Neural cell (in vitro differentiated cells): Measurements from ENCODE around the gene DRD2. TPM values are rescaled to one million over a fixed set of nuclear protein-coding genes. Genes with fewer than 3 reads are reported as not detected.

Experiments used
- H2AFZ ChIP-seq: fragments of 200-600, 300-800 bp; sonication (generic), shearing (Covaris generic); 2 replicates; pipeline ENCODE4 v1.6.0; 2014; ENCODE audit warnings: low read depth, mild to moderate bottlenecking, antibody characterized with exemption, low read length, moderate library complexity
- H3F3A ChIP-seq: fragments of 200-600 bp; shearing (Covaris generic); 2 replicates; pipeline ENCODE4 v1.6.1; 2016; ENCODE audit warnings: mild to moderate bottlenecking, moderate library complexity, mixed read lengths, antibody characterized with exemption, low read length; ENCODE audit not compliant: insufficient read depth, poor library complexity, severe bottlenecking
- H3K27ac ChIP-seq: fragments of 200-600, 300-800 bp; sonication (generic), shearing (Covaris generic); 2 replicates; pipeline ENCODE4 v1.5.1; 2014; ENCODE audit warnings: mild to moderate bottlenecking, low read length, moderate library complexity
- H3K27me3 ChIP-seq: fragments of 300-800, 200-600 bp; sonication (generic), shearing (Covaris generic); 2 replicates; pipeline ENCODE4 v1.6.0; 2014; ENCODE audit warnings: mild to moderate bottlenecking, low read depth, low read length, moderate library complexity; ENCODE audit not compliant: insufficient read depth
- H3K36me3 ChIP-seq: fragments of 300-800, 200-600 bp; sonication (generic), shearing (Covaris generic); 2 replicates; pipeline ENCODE4 v1.5.1; 2014; ENCODE audit warnings: mild to moderate bottlenecking, antibody characterized with exemption, low read length, moderate library complexity; ENCODE audit not compliant: insufficient read depth
- H3K4me2 ChIP-seq: fragments of 300-800, 200-600 bp; sonication (generic), shearing (Covaris generic); 2 replicates; pipeline ENCODE4 v1.6.0; 2014; ENCODE audit warnings: mild to moderate bottlenecking, low read length
- H3K4me3 ChIP-seq: fragments of 300-800, 200-600 bp; sonication (generic), shearing (Covaris generic); 2 replicates; pipeline ENCODE4 v1.5.1; 2014; ENCODE audit warnings: mild to moderate bottlenecking, low read length, moderate library complexity
- H3K79me2 ChIP-seq: fragments of 200-600 bp; shearing (Covaris generic); replicated peaks from 2 replicates; pipeline ENCODE4 v1.6.0; 2014; ENCODE audit warnings: mild to moderate bottlenecking, low read length, moderate library complexity; ENCODE audit not compliant: insufficient read depth
- H3K9ac ChIP-seq: fragments of 300-800, 200-600 bp; sonication (generic), shearing (Covaris generic); 2 replicates; pipeline ENCODE4 v1.6.1; 2016; ENCODE audit warnings: mild to moderate bottlenecking, low read length, mixed read lengths
- H3K9me2 ChIP-seq: fragments of 200-600 bp; shearing (Covaris generic); 2 replicates; pipeline ENCODE4 v1.6.1; 2016; ENCODE audit warnings: mild to moderate bottlenecking, low read length, mixed read lengths; ENCODE audit not compliant: insufficient read depth
- H3K9me3 ChIP-seq: fragments of 200-600, 300-800 bp; sonication (generic), shearing (Covaris generic); 2 replicates; pipeline ENCODE4 v1.6.1; 2016; ENCODE audit warnings: mild to moderate bottlenecking, mixed run types, low read length, moderate library complexity, mixed read lengths
- H4K20me1 ChIP-seq: fragments of 200-600 bp; shearing (Covaris generic); 2 replicates; pipeline ENCODE4 v1.6.1; 2016; ENCODE audit warnings: mild to moderate bottlenecking, mixed run types; ENCODE audit not compliant: insufficient read depth
- EP300 ChIP-seq: fragments of 450-650 bp; conservative IDR thresholded peaks from 2 replicates; pipeline ENCODE4 v1.6.1; 2014; ENCODE audit warnings: antibody characterized with exemption, mild to moderate bottlenecking, moderate library complexity; ENCODE audit not compliant: poor library complexity, severe bottlenecking
- EZH2 ChIP-seq: fragments of 200-600, 300-800 bp; shearing (Covaris generic), sonication (generic); IDR thresholded peaks from 2 replicates; pipeline ENCODE4 v1.6.1; 2014; ENCODE audit warnings: antibody characterized with exemption, low read length, borderline replicate concordance, mild to moderate bottlenecking; ENCODE audit not compliant: insufficient read depth, poor library complexity, severe bottlenecking
- MXI1 ChIP-seq: fragments of 450-650 bp; conservative IDR thresholded peaks from 2 replicates; pipeline ENCODE4 v1.6.1; 2014; ENCODE audit warnings: antibody characterized with exemption, mild to moderate bottlenecking; ENCODE audit not compliant: poor library complexity, severe bottlenecking
- POLR2AphosphoS5 ChIP-seq: IDR thresholded peaks from 2 replicates; pipeline ENCODE4 v1.6.1; 2012
- RAD21 ChIP-seq: fragments of 450-650 bp; conservative IDR thresholded peaks from 2 replicates; pipeline ENCODE4 v1.6.1; 2014; ENCODE audit warnings: antibody characterized with exemption, mild to moderate bottlenecking, moderate library complexity
- SMC3 ChIP-seq: fragments of 450-650 bp; conservative IDR thresholded peaks from 2 replicates; pipeline ENCODE4 v1.6.1; 2014; ENCODE audit warnings: antibody characterized with exemption, mild to moderate bottlenecking, moderate library complexity; ENCODE audit not compliant: poor library complexity
- TAF1 ChIP-seq: IDR thresholded peaks from 2 replicates; pipeline ENCODE4 v1.6.1; 2012; ENCODE audit warnings: low read depth
- polyA plus RNA-seq: library from polyadenylated mRNA; depleted of rRNA; stranded (reverse); fragments of >200 nt; gene quantifications from 2 replicates; pipeline ENCODE4 v1.2.3, GENCODE V29; 2014
- TF ChIP-seq, protein P1 (sequence below): fragments of 450-650 bp; IDR thresholded peaks from 2 replicates; pipeline ENCODE4 v1.5.1; 2014; ENCODE audit warnings: antibody characterized with exemption, mild to moderate bottlenecking, moderate library complexity; ENCODE audit not compliant: poor library complexity, severe bottlenecking
- TF ChIP-seq, protein P2 (sequence below): IDR thresholded peaks from 2 replicates; pipeline ENCODE4 v1.6.1; 2012; ENCODE audit warnings: borderline replicate concordance

The DRD2 gene
- polyA plus RNA-seq, 1 donor from 2014 or later = 0.24 TPM

DNA sequence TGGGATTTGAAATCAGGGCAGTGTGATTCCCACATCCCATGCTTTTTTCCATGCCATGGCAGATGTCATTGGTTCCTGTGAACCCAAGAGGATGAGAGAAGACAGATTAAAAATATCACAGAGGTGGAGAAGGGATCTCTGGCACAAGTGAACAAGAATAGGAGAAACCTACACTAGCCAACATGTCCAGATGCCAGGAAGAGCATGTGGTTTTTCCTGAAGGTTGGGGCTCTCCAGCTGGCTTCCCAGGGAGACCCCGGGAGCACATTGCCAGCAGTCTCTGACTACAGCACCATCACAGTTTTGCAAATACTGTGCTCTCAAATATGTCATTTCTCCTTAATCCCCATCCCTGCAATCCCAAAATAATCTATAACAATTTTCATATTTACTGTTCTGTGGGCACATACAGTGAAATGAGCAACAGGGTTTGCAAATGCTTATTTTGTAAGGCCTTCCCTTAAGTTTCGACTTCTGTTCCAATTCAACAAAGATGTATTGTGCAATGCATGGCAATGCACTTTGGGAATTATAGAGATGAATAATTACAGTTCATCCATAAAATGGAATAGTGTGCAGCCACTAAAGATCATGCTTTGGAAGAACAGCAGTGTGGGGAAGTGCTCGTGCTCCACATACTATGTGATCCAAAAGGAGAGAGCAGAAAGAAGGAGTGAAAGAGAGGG is 82.8 kb downstream of the DRD2 start:
- no peaks in the 10 kb centered on the region for H3K36me3 ChIP-seq
- TF ChIP-seq TAF1 = no peak
- TF ChIP-seq SMC3 = no peak
- TF ChIP-seq, protein P1, sequence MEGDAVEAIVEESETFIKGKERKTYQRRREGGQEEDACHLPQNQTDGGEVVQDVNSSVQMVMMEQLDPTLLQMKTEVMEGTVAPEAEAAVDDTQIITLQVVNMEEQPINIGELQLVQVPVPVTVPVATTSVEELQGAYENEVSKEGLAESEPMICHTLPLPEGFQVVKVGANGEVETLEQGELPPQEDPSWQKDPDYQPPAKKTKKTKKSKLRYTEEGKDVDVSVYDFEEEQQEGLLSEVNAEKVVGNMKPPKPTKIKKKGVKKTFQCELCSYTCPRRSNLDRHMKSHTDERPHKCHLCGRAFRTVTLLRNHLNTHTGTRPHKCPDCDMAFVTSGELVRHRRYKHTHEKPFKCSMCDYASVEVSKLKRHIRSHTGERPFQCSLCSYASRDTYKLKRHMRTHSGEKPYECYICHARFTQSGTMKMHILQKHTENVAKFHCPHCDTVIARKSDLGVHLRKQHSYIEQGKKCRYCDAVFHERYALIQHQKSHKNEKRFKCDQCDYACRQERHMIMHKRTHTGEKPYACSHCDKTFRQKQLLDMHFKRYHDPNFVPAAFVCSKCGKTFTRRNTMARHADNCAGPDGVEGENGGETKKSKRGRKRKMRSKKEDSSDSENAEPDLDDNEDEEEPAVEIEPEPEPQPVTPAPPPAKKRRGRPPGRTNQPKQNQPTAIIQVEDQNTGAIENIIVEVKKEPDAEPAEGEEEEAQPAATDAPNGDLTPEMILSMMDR = no peak
- no peak for TF ChIP-seq MXI1
- no peak for TF ChIP-seq RAD21
- no peak for TF ChIP-seq EZH2
- TF ChIP-seq, protein P2, sequence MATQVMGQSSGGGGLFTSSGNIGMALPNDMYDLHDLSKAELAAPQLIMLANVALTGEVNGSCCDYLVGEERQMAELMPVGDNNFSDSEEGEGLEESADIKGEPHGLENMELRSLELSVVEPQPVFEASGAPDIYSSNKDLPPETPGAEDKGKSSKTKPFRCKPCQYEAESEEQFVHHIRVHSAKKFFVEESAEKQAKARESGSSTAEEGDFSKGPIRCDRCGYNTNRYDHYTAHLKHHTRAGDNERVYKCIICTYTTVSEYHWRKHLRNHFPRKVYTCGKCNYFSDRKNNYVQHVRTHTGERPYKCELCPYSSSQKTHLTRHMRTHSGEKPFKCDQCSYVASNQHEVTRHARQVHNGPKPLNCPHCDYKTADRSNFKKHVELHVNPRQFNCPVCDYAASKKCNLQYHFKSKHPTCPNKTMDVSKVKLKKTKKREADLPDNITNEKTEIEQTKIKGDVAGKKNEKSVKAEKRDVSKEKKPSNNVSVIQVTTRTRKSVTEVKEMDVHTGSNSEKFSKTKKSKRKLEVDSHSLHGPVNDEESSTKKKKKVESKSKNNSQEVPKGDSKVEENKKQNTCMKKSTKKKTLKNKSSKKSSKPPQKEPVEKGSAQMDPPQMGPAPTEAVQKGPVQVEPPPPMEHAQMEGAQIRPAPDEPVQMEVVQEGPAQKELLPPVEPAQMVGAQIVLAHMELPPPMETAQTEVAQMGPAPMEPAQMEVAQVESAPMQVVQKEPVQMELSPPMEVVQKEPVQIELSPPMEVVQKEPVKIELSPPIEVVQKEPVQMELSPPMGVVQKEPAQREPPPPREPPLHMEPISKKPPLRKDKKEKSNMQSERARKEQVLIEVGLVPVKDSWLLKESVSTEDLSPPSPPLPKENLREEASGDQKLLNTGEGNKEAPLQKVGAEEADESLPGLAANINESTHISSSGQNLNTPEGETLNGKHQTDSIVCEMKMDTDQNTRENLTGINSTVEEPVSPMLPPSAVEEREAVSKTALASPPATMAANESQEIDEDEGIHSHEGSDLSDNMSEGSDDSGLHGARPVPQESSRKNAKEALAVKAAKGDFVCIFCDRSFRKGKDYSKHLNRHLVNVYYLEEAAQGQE = no peak
- TF ChIP-seq EP300 = no peak
- TF ChIP-seq POLR2AphosphoS5 = no peak

DNA sequence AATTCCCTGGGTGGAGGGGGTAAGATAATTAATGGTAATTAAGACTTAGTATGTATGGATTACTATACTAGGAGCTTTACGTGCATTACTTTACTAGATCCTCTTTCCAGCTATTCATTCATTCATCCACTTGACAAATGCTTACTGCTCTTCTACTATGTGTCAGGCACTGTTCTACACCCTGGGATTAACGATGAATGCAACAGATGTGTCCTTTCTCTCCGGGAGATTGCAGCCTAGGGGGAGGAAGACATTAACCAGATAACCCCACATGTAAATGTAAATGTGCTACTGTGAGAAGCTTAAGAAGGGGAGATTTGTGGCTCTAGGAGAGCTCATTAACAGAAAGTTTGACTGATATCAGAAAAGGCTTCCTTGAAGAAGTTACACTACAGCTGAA is 85.9 kb downstream of the DRD2 start:
- H3F3A ChIP-seq = no peaks in the 10 kb centered on the region
- H2AFZ ChIP-seq = no peak overlapping the region
- H3K27ac ChIP-seq = no peak overlapping the region
- TF ChIP-seq SMC3 = no peak
- TF ChIP-seq MXI1 = no peak
- no peak for TF ChIP-seq POLR2AphosphoS5
- TF ChIP-seq, protein P1 = no peak
- TF ChIP-seq RAD21 = no peak
- TF ChIP-seq TAF1 = no peak
- TF ChIP-seq EZH2 = no peak
- no peak for TF ChIP-seq EP300
- TF ChIP-seq, protein P2 = no peak
- H3K4me2 ChIP-seq = no peak overlapping the region
- H3K27me3 ChIP-seq = peaks cover 11% of the 10 kb centered on the region
- no peaks in the 10 kb centered on the region for H4K20me1 ChIP-seq
- H3K4me3 ChIP-seq = no peak overlapping the region
- H3K9ac ChIP-seq = no peak overlapping the region
- no peaks in the 10 kb centered on the region for H3K9me3 ChIP-seq
- no peaks in the 10 kb centered on the region for H3K36me3 ChIP-seq
- H3K9me2 ChIP-seq = no peaks in the 10 kb centered on the region
- no peaks in the 10 kb centered on the region for H3K79me2 ChIP-seq

More for the DNA sequence above, 82.8 kb downstream of the DRD2 start:
- peaks cover 10% of the 10 kb centered on the region for H3K27me3 ChIP-seq
- H2AFZ ChIP-seq = no peak overlapping the region
- no peaks in the 10 kb centered on the region for H3K9me3 ChIP-seq
- H3K79me2 ChIP-seq = no peaks in the 10 kb centered on the region
- no peak overlapping the region for H3K4me3 ChIP-seq
- no peak overlapping the region for H3K4me2 ChIP-seq
- no peaks in the 10 kb centered on the region for H3K9me2 ChIP-seq
- H3K9ac ChIP-seq = no peak overlapping the region
- H3F3A ChIP-seq = no peaks in the 10 kb centered on the region
- H4K20me1 ChIP-seq = no peaks in the 10 kb centered on the region
- no peak overlapping the region for H3K27ac ChIP-seq
